HG03439 (cell line): ENCODE measurements around the gene ENAM.
"Not testable (repeated sequence)": the region's sequence is repeated elsewhere in the genome, so short reads cannot be mapped to it uniquely, and the experiment has no call there.

Experiments used
- ATAC-seq: cut with Tn5 transposase; IDR thresholded peaks from one replicate; pipeline ENCODE4 v1.9.1; 2021; ENCODE audit warnings: mild to moderate bottlenecking, moderate library complexity; ENCODE audit not compliant: unreplicated experiment

The ENAM gene

DNA sequence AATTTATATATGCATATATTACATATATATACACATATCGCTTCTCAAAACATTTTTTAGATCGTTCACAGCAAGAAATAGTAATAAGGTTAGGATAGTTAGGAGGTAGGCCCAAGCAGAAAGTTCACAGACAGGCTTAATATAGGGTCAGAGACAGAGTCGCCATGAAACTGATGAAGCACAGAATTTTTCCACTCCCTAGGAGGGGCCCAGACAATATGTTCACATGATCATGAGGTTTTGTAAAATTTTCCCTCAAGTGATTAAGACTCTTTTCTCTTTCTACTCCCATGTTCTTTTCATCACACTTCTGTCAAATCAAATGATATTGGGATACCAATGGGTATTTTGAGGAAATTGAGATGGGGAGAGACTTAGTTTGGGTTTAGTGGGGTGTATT, 5.2 kb upstream of the ENAM start:
- ATAC-seq: no peak

GRCh38 chr4:70624226-70624793, 4.2 kb upstream of the ENAM start:
- ATAC-seq: no peak

GRCh38 chr4:70627620-70628019, 924 bp upstream of the ENAM start:
- ATAC-seq: no peak

GRCh38 chr4:70629469-70630090, 1.0 kb downstream of the ENAM start:
- ATAC-seq: no peak

DNA sequence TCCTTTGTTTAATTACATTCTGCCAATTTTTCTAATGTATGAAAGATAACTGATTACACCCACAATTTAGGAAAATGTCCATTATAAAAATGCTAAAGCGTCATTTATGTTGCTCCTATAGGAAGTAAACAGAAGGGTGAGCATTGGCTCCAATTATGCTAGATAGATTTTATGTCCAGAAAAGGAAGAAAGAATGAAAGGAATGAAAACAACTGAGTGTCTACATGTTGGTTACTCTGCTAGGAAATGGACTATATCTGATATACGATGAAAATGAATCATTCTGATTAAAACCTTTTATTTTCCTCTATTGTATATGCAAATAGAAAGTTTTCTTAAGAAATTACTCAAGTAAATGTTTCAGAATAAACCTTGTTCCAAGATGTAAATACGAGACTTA, 1.6 kb downstream of the ENAM start:
- no peak for ATAC-seq

GRCh38 chr4:70632028-70632427, 3.5 kb downstream of the ENAM start:
- no peak for ATAC-seq

- ATAC-seq: no peak
Measured at GRCh38 chr4:70634482-70634881, 5.9 kb downstream of the ENAM start.

DNA sequence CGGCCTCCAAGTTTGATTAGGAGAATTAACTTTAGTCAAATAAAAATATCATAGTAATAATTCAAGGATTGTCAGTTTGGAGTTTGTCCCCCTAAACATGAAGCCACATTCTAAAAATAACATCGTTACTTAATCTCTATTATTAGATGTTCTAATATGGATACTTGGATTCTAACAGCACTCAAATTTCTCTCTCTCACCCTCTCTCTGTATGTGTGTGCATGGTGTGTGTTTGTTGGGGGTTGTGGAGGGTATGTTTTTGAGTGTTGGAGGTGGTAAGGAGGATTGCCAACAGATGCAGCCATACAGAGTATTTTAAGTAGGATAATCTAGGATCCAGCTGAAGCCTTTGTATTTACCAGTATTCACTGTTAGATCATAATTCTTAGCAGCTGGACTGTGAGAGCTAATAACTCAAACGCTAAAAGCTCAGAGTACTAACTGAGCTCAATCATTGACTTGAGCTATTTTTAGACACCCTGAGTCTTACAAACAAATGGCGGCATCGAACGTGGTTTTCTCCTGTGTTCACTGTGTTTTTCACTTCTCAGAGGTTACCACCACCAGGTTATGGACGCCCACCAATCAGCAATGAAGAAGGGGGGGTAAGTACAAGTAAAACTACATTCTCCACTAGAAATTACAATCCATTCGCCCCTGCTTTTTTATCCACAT, 8.8 kb downstream of the ENAM start:
- no peak for ATAC-seq

GRCh38 chr4:70640192-70640591, 11.6 kb downstream of the ENAM start:
- no peak for ATAC-seq

DNA sequence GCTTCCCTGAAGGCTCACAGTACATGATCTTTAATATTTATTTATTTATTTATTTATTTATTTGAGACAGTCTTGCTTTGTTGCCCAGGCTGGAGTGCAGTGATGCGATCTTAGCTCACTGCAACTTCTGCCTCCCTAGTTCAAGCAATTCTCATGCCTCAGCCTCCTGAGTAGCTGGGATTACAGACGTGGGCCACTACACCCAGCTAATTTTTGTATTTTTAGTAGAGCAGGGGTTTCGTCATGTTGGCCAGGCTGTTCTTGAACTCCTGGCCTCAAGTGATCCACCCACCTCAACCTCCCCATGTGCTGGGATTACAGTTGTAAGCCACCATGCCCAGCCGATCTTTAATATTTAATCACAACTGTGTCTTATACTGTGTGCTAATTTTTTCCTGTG, 22.2 kb downstream of the ENAM start:
- ATAC-seq: not testable (repeated sequence)

- no peak for ATAC-seq
Measured at GRCh38 chr4:70651864-70652506, 23.4 kb downstream of the ENAM start.

GRCh38 chr4:70654605-70655011, 26.1 kb downstream of the ENAM start:
- ATAC-seq: no peak

DNA sequence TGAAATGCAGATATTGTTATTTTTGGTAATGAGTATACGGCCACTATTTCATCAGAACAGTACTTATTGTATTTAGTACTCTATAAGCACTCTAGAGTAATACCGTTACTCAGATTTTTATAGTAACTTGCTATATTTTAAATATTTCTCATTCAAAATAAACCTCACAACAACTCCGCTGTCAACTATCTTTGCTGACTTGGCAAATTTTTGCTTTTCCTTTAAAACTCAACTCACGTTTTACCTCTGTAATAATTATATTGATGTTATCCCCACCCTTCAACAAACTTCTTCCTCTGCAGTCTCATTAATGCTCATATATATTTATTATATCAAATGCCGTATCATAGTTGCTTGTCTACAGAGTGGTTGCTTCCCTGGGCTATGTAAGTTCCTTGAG, 28.8 kb downstream of the ENAM start:
- ATAC-seq: no peak

DNA sequence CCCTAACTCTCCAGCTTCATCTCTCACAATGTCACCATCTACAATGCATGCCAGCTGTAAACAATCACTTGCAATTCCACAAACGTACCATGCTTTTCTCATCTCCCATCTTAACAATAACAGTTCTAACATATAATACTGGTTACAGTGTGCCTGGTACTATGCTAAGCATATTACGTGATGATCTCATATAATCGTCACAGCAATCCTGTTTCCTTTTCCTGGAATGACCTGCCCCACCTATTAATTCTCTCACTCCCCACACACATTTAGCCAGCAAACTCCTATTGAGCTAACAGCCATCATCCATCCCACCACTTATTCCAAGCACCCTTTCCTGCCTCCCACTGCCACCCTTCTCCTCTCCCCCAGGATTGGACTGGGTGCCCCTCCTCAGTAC, 29.9 kb downstream of the ENAM start:
- ATAC-seq: no peak

DNA sequence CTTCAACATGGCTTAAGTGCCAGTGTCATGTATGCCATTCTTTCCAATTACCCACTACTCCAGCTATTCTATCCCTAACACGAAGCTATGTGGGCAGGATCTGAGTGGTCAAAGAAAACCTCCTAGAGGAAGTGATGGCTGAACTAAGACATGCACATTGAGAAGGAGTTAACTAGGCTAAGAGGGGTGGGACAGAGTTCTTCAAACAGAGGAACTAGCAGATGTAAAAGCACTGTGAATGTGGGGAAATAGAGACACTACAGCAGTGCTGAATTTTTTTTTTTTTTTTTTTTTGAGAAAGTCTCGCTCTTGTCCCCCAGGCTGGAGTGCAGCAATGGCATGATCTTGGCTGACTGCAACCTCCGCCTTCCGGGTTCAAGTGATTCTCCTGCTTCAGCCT, 31.6 kb downstream of the ENAM start:
- ATAC-seq: no peak

GRCh38 chr4:70661309-70661922, 32.9 kb downstream of the ENAM start:
- ATAC-seq: peak; percentile 81

- no peak for ATAC-seq
Measured at GRCh38 chr4:70666369-70666768, 37.8 kb downstream of the ENAM start, which contains the start of gene JCHAIN. JCHAIN (minus strand) TSS chr4:70666508; CDS start chr4:70666490, 18 bp downstream.

- peak; percentile 50 for ATAC-seq
Measured at GRCh38 chr4:70667740-70668535, 39.4 kb downstream of the ENAM start.

DNA sequence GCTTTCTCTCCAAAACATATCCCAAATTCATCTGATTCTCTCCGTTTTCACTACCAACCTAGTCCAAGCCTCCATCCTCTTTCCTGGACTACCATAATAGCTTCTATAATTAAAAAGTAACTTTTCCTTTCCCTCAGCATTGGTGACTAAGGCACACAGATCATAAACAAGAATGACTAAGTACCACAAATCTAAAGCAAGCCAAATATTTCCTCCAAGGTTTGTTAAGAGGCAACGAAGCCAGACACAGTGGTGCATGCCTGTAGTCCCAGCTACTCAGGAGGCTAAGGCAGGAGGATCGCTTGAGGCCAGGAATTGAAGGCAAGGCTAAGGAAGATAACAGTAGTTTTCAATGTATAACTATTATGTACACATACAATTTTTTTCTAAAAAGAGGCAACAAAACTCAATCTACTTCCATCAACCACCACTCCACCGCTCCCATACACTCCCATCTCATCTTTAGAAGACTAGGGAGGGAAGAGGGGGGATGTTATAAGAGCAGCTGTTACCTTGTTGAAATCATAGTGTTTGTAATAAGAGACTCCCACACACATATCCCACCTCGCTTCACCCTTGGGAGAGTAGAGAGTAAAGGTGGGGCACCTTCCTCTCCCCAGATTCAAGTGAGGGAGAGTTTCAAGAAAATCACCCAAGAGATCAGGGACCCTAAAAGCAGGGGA, 41.9 kb downstream of the ENAM start:
- ATAC-seq: no peak

DNA sequence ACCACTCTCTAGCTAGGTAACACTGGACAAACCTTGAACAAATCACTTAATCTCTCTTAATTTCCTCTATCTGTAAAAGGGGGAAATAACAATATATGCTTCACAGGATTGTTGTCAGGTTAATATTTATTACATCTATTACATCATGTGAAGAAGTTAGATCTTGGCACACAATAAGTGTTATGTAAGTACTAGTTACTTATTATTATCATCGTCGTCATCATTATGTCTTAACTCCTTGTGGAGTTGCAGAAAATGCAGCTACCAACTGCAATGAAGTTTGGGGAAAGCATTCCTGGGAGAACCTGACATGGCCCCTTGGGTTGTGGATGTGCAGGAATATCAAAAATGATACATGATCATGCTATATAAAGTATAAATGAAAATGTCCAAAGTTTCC, 42.5 kb downstream of the ENAM start:
- no peak for ATAC-seq
